H7 (cell line): ENCODE results near the gene CLK4. TPM values are rescaled to one million over a fixed set of nuclear protein-coding genes. Genes with fewer than 3 reads are reported as not detected.
"Not testable (repeated sequence)": the region's sequence is repeated elsewhere in the genome, so short reads cannot be mapped to it uniquely, and the experiment has no call there.

ENCODE experiments used
- DNase-seq: peaks from one replicate; pipeline ENCODE4 v3.0.0; 2012
- H3K27me3 ChIP-seq: 2 replicates; pipeline ENCODE4 v1.6.0; 2011; ENCODE audit warnings: mild to moderate bottlenecking, low read length; ENCODE audit not compliant: control insufficient read depth, insufficient read depth
- H3K36me3 ChIP-seq: replicated peaks from 2 replicates; pipeline ENCODE4 v1.5.1; 2011; ENCODE audit warnings: low read length; ENCODE audit not compliant: control insufficient read depth, insufficient read depth
- H3K4me3 ChIP-seq: 2 replicates; pipeline ENCODE4 v1.5.1; 2011; ENCODE audit warnings: low read depth, mild to moderate bottlenecking, control low read depth, low read length, moderate library complexity; ENCODE audit not compliant: insufficient read depth
- total RNA-seq: library from RNA; depleted of rRNA; stranded (reverse); fragments of >200 nt; shearing (Covaris generic); gene quantifications from 2 replicates; pipeline ENCODE4 v1.2.3, GENCODE V29; 2014

CLK4 gene
- total RNA-seq, 1 experiment from 2014 or later: 6.1 TPM

DNA sequence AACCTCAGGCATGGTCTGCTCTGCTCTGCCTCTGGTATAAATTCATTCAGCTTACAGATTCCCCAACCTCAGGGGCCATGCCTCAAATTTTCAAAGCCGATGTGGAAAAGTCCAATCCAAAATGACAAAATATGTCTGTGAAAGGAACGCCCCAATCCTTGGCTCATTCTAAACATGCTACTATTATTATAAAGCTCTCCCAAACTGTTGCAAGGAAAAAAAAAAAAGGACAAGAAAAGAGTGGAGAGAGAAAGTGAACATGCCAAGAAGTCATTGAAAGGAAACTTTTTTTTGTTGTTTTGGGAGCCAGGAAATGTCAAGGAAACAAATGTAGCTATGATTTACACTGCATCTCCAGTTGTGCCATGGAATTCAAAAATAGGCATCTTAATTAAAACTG is 40.5 kb downstream of the CLK4 start:
- H3K27me3 ChIP-seq: peaks cover 19% of the 10 kb centered on the region

DNA sequence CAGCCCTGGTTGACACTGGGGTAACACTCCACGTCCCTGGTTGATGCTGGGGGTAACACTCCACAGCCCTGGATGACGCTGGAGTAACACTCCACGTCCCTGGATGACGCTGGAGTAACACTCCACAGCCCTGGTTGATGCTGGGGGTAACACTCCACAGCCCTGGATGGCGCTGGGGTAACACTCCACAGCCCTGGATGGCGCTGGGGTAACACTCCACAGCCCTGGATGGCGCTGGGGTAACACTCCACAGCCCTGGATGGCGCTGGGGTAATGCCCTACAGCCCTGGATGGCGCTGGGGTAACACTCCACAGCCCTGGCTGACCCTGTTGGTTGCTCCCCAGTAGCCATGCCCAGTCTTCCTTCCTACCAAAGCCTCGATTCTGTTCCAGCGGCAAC is 41.4 kb downstream of the CLK4 start:
- not testable (repeated sequence) for H3K4me3 ChIP-seq, H3K36me3 ChIP-seq
- peak; percentile 76 for DNase-seq
- peaks cover 19% of the 10 kb centered on the region for H3K27me3 ChIP-seq

More for the DNA sequence above, 40.5 kb downstream of the CLK4 start:
- Histone ChIP-seq H3K4me3 (no peak overlapping the region), H3K36me3 (no peaks in the 10 kb centered on the region)
- no peak for DNase-seq

DNA sequence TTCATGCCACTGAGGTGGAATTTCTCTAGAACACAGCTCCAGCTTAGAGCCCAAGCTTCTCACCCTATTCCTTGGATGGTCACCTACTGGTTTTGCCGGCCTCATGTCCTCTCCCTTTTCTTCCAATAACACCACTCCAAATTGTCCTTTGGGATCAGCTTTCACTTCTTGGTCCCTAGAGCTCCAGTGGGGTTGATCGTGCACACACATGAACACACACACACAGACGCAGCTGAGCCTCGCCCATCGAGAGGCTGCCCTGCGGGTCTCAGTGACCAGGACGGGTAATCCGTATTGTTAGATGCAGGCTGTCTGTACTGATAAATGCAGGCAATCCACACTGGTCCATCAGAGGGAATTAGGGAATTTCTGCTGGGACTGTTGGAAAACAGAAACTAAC is 43.6 kb downstream of the CLK4 start:
- no peak overlapping the region for H3K4me3 ChIP-seq
- H3K36me3 ChIP-seq: no peaks in the 10 kb centered on the region
- H3K27me3 ChIP-seq: peaks cover 5% of the 10 kb centered on the region; the same call in 1 of the 2 replicates
- no peak for DNase-seq

DNA sequence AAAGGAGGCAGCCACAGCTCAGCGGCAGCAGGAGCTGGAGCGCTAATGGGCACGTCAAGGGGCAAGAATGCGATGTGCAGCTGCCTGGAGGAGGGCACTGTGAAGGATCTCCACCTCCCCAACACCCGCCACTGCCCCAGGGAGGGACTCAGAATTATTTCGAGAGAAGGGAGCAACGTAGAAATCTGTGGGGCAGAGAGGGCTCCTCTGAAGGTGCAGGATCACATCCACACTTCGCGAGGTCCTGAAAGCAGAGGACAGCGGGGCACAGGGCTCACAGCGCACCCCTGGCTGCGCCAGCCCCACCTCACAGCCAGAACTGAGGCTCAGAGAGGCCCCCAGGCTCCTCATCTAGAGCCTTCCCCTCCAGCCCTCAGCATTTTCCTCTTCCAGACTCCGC is 44.6 kb downstream of the CLK4 start:
- Histone ChIP-seq H3K27me3 (no peaks in the 10 kb centered on the region; the same call in 1 of the 2 replicates), H3K36me3 (no peaks in the 10 kb centered on the region), H3K4me3 (no peak overlapping the region)
- DNase-seq: no peak

DNA sequence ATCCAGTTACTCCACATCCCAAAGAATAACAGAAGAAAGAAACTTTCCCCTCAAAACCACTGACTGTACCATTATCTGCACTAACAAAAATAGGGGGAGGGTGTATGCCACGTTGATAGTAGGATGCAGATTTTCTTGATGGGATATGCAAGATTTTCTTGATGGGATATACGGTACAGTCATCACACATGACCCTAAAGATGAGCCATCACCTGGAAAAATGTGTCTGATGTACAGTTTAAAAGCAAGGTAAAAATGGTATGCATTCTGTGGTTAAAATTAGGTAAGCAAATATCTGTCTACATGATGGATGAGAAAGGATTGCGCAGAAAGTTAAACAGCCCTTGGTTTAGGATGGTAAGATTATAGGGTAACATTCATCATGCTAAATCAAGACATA is 45.2 kb downstream of the CLK4 start:
- Histone ChIP-seq H3K4me3 (no peak overlapping the region), H3K27me3 (no peaks in the 10 kb centered on the region), H3K36me3 (no peaks in the 10 kb centered on the region)
- no peak for DNase-seq

DNA sequence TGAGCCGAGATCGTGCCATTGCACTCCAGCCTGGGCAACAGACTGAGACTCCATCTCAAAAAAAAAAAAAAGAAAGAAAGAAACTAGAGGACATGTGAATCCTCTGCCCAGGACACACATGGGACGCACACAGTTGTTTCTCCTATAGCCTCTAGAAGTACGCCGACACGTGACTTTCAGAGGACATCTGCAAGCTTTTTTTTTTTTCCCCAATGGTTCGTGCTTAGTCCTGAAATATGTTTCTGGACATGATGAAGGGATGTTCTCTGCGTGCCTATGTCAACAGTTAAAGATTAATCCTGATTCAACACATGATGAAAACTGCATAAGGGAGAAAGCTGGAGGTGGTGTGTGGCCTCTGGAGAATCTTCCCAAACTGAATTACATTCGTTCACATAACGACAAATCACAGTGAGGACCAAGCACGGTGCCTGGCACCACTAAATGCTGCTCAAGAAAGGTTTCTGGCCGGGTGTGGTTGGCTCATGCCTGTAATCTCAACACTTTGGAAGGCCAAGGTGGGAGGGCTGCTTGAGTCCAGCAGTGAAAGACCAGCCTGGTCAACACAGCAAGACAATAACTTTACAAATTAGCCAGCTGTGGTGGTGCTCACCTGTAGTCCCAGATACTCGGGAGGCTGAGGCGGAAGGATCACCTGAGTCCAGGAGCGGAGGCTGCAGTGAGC is 46.4 kb downstream of the CLK4 start:
- H3K27me3 ChIP-seq: peaks cover 2% of the 10 kb centered on the region; the same call in 1 of the 2 replicates
- no peaks in the 10 kb centered on the region for H3K36me3 ChIP-seq
- no peak for DNase-seq
- H3K4me3 ChIP-seq: no peak overlapping the region

DNA sequence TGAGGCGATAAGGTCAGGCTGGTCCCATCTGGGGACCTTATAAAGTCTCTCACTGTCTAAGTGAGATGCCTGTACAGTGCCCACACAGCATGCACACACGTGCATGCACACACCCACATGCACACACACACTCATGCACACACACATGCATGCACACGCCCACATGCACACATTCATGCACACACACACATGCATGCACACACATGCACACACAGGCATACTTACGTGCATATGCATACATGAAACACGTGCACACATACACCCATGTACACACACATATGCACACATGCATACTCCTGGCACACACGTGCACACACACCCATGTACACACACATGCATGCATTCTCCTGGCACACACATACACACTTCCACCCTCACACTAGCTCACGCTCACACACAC is 48.9 kb downstream of the CLK4 start:
- H3K27me3 ChIP-seq: peaks cover 2% of the 10 kb centered on the region; the same call in 1 of the 2 replicates
- no peak overlapping the region for H3K4me3 ChIP-seq
- H3K36me3 ChIP-seq: no peaks in the 10 kb centered on the region
- DNase-seq: no peak

DNA sequence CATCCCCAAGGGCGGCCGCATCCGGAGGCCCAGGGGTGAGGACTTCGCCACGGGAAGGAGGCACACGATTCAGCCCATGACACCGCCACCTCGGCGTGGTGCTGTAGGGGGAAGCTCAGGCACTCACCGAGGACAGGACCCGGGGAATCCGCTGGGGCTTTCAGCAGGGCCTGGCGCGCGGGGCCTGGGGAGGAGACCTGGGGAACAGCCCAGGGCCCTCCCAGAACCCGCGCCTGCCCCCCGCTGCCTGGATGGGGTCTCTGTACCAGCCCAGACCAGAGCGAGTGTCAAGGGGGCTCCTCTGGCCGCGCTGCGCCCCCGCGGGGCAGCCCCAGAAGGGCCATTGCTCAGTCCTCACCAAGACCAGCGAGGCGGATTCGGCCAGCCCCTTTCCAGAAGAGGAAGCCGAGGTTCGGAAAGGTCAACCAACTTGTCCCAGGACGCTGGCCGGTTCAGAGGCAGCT is 49.4 kb downstream of the CLK4 start:
- DNase-seq: peak; percentile 90
- Histone ChIP-seq H3K36me3 (no peaks in the 10 kb centered on the region), H3K4me3 (peak overlapping the region; percentile 58), H3K27me3 (peaks cover 2% of the 10 kb centered on the region; the same call in 1 of the 2 replicates)

DNA sequence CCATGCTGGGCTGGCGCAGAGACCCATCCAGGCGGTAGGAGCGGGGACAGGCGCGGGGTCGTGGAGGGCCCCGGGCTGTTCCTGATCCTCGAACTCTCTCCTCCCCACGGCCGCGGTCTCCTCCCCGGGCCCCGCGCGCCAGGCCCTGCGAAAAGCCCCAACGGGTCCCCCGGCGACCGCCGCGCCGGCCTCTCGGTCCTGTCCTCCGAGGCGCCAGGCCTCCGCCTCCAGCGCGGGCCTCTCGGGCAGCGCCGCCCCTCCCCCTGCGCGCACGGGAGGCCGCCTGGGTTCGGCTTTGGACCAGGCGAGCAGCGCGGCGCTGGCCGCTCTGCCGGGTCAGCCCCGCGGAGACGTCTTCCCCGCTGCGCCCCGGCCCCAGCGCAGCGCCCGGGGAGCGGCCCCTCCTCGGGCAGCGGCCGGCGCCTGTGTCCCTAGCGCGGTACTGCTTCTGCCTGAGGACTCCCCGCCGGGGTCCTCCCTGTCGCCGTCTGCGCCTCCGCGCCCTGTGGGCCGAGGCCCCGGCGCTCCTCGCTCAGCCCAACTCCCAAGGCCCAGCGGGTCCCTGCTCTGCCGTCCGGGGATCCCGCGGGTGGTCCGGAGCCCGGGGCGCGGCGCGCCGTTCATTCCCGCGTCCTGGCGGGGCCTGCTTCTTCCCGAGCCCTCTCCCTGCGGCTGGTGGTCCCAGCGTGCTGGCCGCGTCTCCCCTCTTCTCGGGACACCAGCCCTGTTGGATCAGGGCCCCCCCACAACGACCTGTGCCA is 50.1 kb downstream of the CLK4 start:
- H3K36me3 ChIP-seq: no peaks in the 10 kb centered on the region
- peaks cover 2% of the 10 kb centered on the region; the same call in 1 of the 2 replicates for H3K27me3 ChIP-seq
- peak; percentile 92 for DNase-seq
- peak overlapping the region; percentile 58 for H3K4me3 ChIP-seq

DNA sequence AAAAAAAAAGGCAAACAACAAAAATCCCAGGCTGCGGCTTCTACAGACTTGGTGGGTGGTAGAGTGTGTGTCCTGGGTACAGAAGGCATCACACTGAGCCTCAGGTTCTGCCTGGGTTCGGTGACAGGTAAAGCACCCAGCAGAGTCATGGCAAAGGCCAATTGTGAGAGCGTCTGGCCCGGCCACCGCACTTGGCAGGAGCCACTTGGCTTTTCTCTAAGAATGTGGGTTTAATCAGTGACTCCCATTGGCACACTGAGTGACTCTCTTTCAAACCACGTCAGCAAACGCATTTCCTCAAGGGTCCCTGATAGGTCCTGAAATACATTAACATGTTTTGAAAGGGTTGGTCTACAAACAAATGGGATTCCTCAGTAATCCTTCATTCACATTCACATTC is 53.6 kb downstream of the CLK4 start:
- Histone ChIP-seq H3K27me3 (peaks cover 2% of the 10 kb centered on the region; the same call in 1 of the 2 replicates), H3K4me3 (no peak overlapping the region), H3K36me3 (no peaks in the 10 kb centered on the region)
- no peak for DNase-seq

DNA sequence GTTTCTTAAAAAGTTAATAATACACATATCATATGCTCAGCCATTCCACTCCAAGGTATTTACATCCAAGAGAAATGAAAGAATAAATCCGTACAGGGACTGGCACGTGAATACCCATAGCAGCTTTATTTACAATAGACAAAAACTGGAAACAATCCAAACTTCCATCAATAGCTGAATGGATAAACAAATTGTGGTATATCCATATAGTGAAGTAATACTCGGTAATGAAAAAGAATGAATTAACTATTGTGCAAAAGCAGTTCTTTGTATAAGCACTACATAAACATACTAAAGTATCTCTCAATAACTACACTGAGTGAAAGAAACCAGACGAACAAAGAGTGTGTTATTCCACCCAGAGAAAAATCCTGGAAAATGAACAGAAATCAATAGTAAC is 54.2 kb downstream of the CLK4 start:
- DNase-seq: no peak
- Histone ChIP-seq H3K36me3 (no peaks in the 10 kb centered on the region), H3K4me3 (no peak overlapping the region)

DNA sequence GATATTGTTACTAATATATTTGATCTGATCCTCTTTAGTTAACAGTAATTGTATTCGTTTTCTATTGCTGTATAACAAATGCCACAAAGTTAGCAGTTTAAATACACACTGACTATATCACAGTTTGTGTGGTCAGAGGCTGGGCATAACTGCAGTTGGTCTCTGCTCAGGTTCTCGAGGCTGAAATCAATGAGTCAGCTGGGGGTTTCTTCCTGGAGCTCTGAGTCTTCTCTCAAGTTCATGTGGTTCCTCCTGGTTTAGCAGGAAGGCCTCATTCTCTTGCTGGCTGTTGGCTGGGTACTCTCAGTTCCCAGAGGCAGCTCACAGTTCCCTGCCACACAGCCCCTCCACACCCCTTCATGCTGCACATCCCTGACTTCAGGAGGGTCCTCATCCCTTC is 57.4 kb downstream of the CLK4 start:
- Histone ChIP-seq H3K4me3 (no peak overlapping the region), H3K27me3 (no peaks in the 10 kb centered on the region; the same call in 1 of the 2 replicates), H3K36me3 (no peaks in the 10 kb centered on the region)
- DNase-seq: no peak

More for the DNA sequence above, 54.2 kb downstream of the CLK4 start:
- peaks cover 2% of the 10 kb centered on the region; the same call in 1 of the 2 replicates for H3K27me3 ChIP-seq

DNA sequence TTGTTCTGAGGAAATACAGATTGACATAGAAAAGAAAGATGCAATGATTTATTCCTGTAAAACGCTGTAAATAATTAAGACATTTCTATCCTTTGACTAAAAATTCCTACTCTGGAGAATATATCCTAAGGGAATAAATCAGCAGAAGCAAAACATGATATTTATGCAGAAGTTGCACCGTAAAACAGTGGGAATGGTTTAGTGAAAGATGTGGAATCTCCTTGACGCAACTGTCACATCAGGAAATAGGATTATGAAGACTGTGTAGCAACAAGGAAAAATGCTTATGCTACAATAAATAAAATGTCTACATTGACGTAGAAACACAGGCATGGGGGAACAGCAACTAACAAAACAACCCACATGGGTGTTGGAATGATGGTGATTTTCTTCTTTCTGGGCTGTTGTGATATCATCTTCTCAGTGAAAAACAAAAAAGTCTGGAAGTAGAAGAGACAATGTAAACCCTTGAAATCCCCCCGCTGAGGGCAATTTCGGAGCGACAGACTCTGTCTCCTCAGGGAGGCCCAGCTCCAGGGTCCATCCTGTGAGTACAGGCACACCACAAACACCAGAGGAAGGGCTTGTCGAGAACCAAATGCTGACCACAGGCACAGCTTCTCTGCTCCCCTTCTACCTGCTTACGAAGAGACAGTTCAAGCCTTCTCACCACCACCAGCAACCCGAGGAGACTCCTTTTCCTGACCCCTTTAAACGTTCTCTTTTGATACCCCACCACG is 61.9 kb downstream of the CLK4 start:
- Histone ChIP-seq H3K4me3 (no peak overlapping the region), H3K27me3 (no peaks in the 10 kb centered on the region; the same call in 1 of the 2 replicates), H3K36me3 (no peaks in the 10 kb centered on the region)
- no peak for DNase-seq

DNA sequence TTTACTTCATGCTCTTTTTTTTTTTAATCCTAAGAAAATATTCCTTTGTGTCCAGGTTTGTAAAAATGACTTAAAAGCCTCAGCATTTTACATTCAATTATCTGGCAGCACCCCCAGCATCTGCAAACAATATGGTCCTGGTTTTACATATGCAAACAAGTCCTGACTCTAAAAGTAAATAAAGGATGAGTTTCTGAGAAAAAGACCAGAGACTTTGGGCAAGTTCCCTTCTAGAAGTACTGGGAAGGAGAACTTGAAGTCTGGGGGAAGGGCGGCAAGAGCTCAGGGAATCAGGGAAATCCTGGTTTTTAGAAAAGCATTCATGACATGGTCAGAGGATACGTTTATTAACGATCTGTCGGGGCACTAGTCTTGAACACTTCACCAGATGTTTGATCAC is 62.5 kb downstream of the CLK4 start:
- no peaks in the 10 kb centered on the region for H3K36me3 ChIP-seq
- no peaks in the 10 kb centered on the region; the same call in 1 of the 2 replicates for H3K27me3 ChIP-seq
- no peak overlapping the region for H3K4me3 ChIP-seq
- DNase-seq: peak; percentile 58
